GM21515 (cell line): ENCODE measurements around the gene AKR1D1.
"Not testable (repeated sequence)": the region's sequence is repeated elsewhere in the genome, so short reads cannot be mapped to it uniquely, and the experiment has no call there.

Experiments used
- ATAC-seq: cut with Tn5 transposase; IDR thresholded peaks from one replicate; pipeline ENCODE4 v1.9.1; 2021; ENCODE audit not compliant: unreplicated experiment

Gene AKR1D1

DNA sequence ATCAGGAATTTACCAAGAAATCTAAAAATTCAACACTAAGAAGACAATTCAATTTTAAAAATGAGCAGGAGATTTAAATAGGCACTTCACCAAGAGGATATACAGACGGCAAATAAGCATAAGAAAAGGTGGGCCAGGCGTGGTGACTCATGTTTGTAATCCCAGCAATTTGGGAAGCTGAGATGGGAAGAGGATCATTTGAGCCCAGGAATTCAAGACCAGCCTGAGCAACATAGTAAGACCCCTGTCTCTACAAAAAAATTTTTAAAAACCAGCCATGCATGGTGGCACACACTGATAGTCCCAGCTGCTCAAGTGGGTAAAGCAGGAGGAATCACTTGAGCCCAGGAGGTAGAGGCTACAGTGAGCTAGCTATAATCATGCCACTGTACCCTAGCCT, 3.5 kb upstream of the AKR1D1 start:
- ATAC-seq = no peak

DNA sequence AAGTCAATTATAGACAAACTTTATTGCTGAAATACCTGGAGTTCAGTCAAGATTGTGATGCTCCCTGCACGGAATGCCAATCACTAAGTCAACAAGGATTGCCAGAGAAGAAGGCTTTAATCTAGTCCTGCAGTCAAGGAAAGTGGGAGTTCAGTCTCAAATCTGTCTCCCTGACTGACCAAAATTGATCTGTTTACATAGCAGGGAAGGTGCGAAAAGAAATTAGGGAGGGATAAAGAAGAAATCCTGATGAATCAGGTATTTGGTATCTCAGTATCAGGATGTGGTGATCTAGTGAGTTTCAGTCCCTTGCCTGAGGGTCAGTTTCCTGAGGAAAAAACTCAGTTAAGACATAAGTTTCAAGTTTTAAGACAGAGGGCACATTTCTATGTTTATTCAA, 2.1 kb upstream of the AKR1D1 start:
- no peak for ATAC-seq

DNA sequence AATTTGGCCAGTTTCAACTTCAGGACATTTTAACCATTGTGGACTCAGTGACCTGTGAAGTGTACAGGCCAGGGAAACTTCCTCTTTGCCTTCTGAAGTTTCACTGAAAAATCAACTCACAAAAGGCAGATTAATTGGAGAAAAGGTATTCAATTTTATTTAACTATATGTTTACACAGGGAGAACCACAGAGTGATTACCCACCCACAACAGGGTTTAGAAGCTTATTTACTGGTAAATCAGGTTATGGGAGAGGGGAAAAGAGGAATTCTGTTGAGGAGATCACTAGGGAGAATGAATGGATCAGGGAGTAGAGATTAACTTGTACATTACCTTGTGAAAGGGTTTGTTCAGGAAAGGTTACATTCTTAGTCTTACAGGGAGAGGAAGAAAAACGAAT, 1.7 kb upstream of the AKR1D1 start:
- no peak for ATAC-seq

- ATAC-seq = no peak
Measured at GRCh38 chr7:138075350-138075749, 909 bp upstream of the AKR1D1 start.

- ATAC-seq = not testable (repeated sequence)
Measured at GRCh38 chr7:138075786-138076185, 473 bp upstream of the AKR1D1 start.

GRCh38 chr7:138077809-138078208, 1.6 kb downstream of the AKR1D1 start:
- ATAC-seq = no peak

DNA sequence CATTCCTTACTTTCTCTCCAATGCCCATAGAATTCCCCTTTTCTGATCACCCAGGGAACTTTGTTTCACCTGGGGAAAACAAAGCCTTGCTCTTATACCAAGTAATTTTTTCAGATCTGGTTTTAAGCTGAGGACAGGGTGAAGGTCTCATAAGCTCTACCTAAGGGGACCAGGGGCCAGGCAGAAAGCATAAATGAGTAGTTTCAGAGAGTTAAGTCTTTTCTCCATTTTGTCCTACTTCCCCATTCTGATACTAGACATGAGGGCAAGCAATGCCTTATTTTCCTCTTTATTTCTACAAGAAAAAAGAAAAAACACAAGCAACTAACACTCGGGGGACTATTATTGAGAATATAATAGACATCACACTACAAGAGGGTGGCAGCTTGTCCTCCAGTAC, 2.9 kb downstream of the AKR1D1 start:
- no peak for ATAC-seq

DNA sequence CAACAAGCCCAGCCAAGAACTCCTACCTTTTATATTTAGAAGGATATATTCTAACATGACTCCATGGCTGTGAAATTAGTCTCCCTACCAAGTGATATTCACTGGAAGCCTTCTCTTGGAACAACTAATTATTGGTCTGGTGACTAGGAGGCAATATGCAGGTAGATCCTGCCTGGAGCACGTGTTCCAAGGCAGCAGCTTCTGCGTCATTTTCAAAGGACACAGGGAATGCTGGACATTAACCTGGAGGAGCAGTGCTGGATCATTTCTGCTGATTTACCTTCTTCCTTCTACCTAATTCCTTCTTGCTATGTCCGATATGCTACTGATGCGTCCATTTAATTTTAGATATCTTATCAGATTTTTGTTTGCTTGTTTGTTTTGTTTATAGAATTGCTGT, 5.6 kb downstream of the AKR1D1 start:
- no peak for ATAC-seq

GRCh38 chr7:138083859-138084258, 7.6 kb downstream of the AKR1D1 start:
- no peak for ATAC-seq

- no peak for ATAC-seq
Measured at GRCh38 chr7:138086563-138087270, 10.5 kb downstream of the AKR1D1 start.

GRCh38 chr7:138089080-138089901, 13.0 kb downstream of the AKR1D1 start:
- no peak for ATAC-seq

GRCh38 chr7:138091032-138091431, 14.8 kb downstream of the AKR1D1 start:
- ATAC-seq = no peak

GRCh38 chr7:138091840-138092239, 15.6 kb downstream of the AKR1D1 start:
- not testable (repeated sequence) for ATAC-seq

DNA sequence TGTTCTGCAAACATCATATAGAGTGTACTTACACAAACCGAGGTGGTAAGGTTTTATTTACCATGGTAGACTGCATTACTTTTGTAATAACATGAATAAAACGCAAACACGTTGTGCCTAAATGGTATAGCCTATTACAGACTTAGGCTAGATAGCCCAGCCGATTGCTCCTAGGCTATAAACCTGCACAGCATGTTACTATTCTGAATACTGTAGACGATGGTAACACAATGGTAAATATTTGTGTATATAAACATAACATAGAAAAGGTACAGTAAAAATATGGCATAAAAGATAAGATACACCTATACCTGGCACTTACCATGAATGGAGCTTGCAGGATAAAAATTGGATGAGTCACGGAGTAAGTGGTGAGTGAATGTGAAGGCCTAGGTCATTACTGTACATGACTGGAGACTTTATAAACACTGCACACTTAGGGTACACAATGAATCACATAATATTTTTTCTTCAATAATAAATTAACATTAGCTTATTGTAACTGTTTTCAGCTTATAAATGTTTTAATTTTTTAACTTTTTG, 16.3 kb downstream of the AKR1D1 start:
- ATAC-seq = no peak

- ATAC-seq = no peak
Measured at GRCh38 chr7:138095972-138096935, 20.0 kb downstream of the AKR1D1 start.

DNA sequence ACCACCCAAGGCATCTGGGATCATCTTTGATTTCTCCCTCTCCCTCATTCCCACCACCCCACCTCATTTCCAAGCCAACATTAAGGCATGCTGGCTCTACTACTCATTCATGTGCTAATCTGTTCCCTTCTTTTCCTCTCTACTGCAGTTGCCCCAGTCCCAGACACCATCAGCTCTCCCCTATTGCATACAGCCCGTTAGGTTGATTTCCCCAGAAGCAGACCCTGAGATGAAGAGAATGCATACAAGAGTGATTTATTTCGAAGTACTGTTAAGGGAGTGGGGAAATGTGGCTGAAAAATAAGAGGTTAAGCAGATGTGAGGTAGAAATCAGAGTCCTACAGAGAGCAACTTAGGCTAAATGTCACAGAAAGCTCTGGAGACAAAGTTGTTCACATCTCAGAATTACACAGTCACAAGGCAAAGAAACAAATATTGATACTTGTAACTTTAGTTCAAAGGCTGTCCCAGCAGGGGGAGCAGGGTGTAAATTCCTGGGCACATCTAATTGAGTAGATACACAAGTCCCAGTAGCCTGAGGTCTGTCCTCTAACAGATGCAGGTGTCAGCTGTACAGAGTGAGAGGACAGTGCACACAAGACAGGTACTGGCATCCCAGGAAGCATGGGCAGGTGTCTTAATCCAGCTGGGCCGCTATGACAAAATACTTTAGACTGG, 20.9 kb downstream of the AKR1D1 start:
- peak; percentile 52 for ATAC-seq

- ATAC-seq = no peak
Measured at GRCh38 chr7:138099813-138100212, 23.6 kb downstream of the AKR1D1 start.

- no peak for ATAC-seq
Measured at GRCh38 chr7:138105221-138105620, 29.0 kb downstream of the AKR1D1 start.

GRCh38 chr7:138115047-138115446, 38.8 kb downstream of the AKR1D1 start:
- ATAC-seq = no peak

GRCh38 chr7:138116141-138116540, 39.9 kb downstream of the AKR1D1 start:
- no peak for ATAC-seq
